ENCODE results near the gene WDR17. TPM values are rescaled to one million over a fixed set of nuclear protein-coding genes. Genes with fewer than 3 reads are reported as not detected.

The WDR17 gene
- polyA plus RNA-seq, 1 experiment = 0.10 TPM

GRCh38 chr4:176032454-176032853 is 33.2 kb upstream of the WDR17 start:
- ChIA-PET CTCF (no interaction called here), POLR2A (no interaction called here)
- Histone ChIP-seq H3K27me3 (ENCODE audit: control insufficient read depth, insufficient read depth, low read length) (no peaks in the 10 kb centered on the region), H3K36me3 (ENCODE audit: control insufficient read depth, insufficient read depth, low read length) (no peaks in the 10 kb centered on the region), H3K4me3 (ENCODE audit: low read depth, low read length) (no peak overlapping the region)
- no peak for DNase-seq (ENCODE audit: low read depth)
- TF ChIP-seq CTCF (IDR thresholded peaks at IDR 0.05; ENCODE audit: insufficient read depth, low read depth, low read length) = no peak

GRCh38 chr4:176034499-176034898 is 31.1 kb upstream of the WDR17 start:
- Histone ChIP-seq H3K4me3 (ENCODE audit: low read depth, low read length) (no peak overlapping the region), H3K27me3 (ENCODE audit: control insufficient read depth, insufficient read depth, low read length) (no peaks in the 10 kb centered on the region), H3K36me3 (ENCODE audit: control insufficient read depth, insufficient read depth, low read length) (no peaks in the 10 kb centered on the region)
- ChIA-PET CTCF (interaction anchor here (1.0 to 1.9 kb wide), 3 partner anchors 13 to 307 kb away, joined by 3 to 12 read pairs (median 5); no protein-coding TSS in a partner anchor), POLR2A (no interaction called here)
- DNase-seq (ENCODE audit: low read depth) = peak; percentile 2
- no peak for TF ChIP-seq CTCF (IDR thresholded peaks at IDR 0.05; ENCODE audit: insufficient read depth, low read depth, low read length)

GRCh38 chr4:176034936-176035335 is 30.7 kb upstream of the WDR17 start:
- no peaks in the 10 kb centered on the region for H3K36me3 ChIP-seq (ENCODE audit: control insufficient read depth, insufficient read depth, low read length)
- no peaks in the 10 kb centered on the region for H3K27me3 ChIP-seq (ENCODE audit: control insufficient read depth, insufficient read depth, low read length)
- POLR2A ChIA-PET = no interaction called here
- no peak for TF ChIP-seq CTCF (IDR thresholded peaks at IDR 0.05; ENCODE audit: insufficient read depth, low read depth, low read length)
- DNase-seq (ENCODE audit: low read depth) = no peak
- H3K4me3 ChIP-seq (ENCODE audit: low read depth, low read length) = no peak overlapping the region
- CTCF ChIA-PET = interaction anchor here (1.0 to 1.9 kb wide), 4 partner anchors 13 to 306 kb away, joined by 3 to 12 read pairs (median 4); partner anchors contain the start of gene WDR17

- no peak for DNase-seq (ENCODE audit: low read depth)
- H3K36me3 ChIP-seq (ENCODE audit: control insufficient read depth, insufficient read depth, low read length) = no peaks in the 10 kb centered on the region
- no peak for TF ChIP-seq CTCF (IDR thresholded peaks at IDR 0.05; ENCODE audit: insufficient read depth, low read depth, low read length)
- no peak overlapping the region for H3K4me3 ChIP-seq (ENCODE audit: low read depth, low read length)
- no peaks in the 10 kb centered on the region for H3K27me3 ChIP-seq (ENCODE audit: control insufficient read depth, insufficient read depth, low read length)
- ChIA-PET POLR2A (no interaction called here), CTCF (interaction anchor here (1.0 to 1.9 kb wide), 2 partner anchors 17 to 304 kb away, joined by 3 to 12 read pairs; no protein-coding TSS in a partner anchor)
Observed at GRCh38 chr4:176036585-176037205, 28.9 kb upstream of the WDR17 start.

DNA sequence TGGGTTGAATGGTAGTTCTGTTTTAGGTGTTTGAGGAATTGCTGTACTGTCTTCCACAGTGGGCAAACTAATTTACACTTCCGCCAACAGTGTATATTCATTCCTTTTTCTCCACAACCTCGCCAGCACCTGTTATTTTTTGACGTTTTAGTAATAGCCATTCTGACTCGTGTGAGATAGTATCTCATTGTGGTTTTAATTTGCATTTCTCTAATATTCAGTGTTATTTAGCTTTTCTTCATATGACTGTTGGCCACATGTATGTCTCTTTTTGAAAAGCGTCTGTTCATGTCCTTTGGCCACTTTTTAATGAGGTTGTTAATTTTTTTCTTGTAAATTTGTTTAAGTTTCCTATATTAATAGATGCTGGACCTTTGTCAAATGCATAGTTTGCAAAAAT is 26.9 kb upstream of the WDR17 start:
- ChIA-PET CTCF (no interaction called here), POLR2A (no interaction called here)
- no peak for TF ChIP-seq CTCF (IDR thresholded peaks at IDR 0.05; ENCODE audit: insufficient read depth, low read depth, low read length)
- DNase-seq (ENCODE audit: low read depth) = no peak
- no peaks in the 10 kb centered on the region for H3K27me3 ChIP-seq (ENCODE audit: control insufficient read depth, insufficient read depth, low read length)
- no peaks in the 10 kb centered on the region for H3K36me3 ChIP-seq (ENCODE audit: control insufficient read depth, insufficient read depth, low read length)
- H3K4me3 ChIP-seq (ENCODE audit: low read depth, low read length) = no peak overlapping the region

All from BJ (cell line).